ENCODE data around the gene LDLRAD4. TPM values are rescaled to one million over a fixed set of nuclear protein-coding genes. Genes with fewer than 3 reads are reported as not detected.

LDLRAD4 gene
- polyA plus RNA-seq, 3 donors from 2014 or later: 4.8 to 11.3 (median 9.6) TPM

DNA sequence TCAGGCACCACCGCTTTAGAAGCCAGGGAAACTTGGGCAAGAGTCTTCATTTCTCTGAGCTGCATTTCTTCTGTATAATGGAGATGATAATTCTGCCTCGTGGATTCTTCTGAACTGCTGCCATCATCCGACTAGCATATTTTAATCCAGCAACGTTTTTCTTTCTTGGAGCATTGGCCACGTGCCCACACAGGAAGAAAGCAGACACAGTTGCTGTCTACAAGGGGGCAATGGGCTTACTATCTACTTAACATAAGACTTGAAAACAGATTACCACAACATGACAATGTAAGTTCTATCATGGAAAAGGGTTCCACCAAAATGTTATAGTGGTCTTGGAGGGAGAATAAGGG is 331.3 kb downstream of the LDLRAD4 start:
- H3K4me1 Mint-ChIP-seq: no peaks in the 10 kb centered on the region
- peaks cover 0 to 10% (median 4%) of the 10 kb centered on the region in 3 donors for H3K36me3 Mint-ChIP-seq
- H3K9me3 Mint-ChIP-seq: no peaks in the 10 kb centered on the region
- no peak overlapping the region for H3K27ac Mint-ChIP-seq
- no peak overlapping the region for H3K4me3 Mint-ChIP-seq
- no peaks in the 10 kb centered on the region for H3K27me3 Mint-ChIP-seq (ENCODE audit: low read depth in 3 of 3)
- DNase-seq: no peak

- Mint-ChIP-seq H3K27ac (no peak overlapping the region), H3K4me3 (no peak overlapping the region), H3K4me1 (no peaks in the 10 kb centered on the region), H3K36me3 (peaks cover 0 to 10% (median 4%) of the 10 kb centered on the region in 3 donors), H3K9me3 (no peaks in the 10 kb centered on the region), H3K27me3 (ENCODE audit: low read depth in 3 of 3) (no peaks in the 10 kb centered on the region)
- DNase-seq: no peak
These were observed 332.1 kb downstream of the LDLRAD4 start for GRCh38 chr18:13550418-13551304.

GRCh38 chr18:13551305-13551603 is 332.7 kb downstream of the LDLRAD4 start:
- Mint-ChIP-seq H3K36me3 (peaks cover 0 to 10% (median 4%) of the 10 kb centered on the region in 3 donors), H3K4me1 (no peaks in the 10 kb centered on the region), H3K4me3 (no peak overlapping the region), H3K27ac (no peak overlapping the region), H3K9me3 (no peaks in the 10 kb centered on the region), H3K27me3 (ENCODE audit: low read depth in 3 of 3) (no peaks in the 10 kb centered on the region)
- DNase-seq: no peak

DNA sequence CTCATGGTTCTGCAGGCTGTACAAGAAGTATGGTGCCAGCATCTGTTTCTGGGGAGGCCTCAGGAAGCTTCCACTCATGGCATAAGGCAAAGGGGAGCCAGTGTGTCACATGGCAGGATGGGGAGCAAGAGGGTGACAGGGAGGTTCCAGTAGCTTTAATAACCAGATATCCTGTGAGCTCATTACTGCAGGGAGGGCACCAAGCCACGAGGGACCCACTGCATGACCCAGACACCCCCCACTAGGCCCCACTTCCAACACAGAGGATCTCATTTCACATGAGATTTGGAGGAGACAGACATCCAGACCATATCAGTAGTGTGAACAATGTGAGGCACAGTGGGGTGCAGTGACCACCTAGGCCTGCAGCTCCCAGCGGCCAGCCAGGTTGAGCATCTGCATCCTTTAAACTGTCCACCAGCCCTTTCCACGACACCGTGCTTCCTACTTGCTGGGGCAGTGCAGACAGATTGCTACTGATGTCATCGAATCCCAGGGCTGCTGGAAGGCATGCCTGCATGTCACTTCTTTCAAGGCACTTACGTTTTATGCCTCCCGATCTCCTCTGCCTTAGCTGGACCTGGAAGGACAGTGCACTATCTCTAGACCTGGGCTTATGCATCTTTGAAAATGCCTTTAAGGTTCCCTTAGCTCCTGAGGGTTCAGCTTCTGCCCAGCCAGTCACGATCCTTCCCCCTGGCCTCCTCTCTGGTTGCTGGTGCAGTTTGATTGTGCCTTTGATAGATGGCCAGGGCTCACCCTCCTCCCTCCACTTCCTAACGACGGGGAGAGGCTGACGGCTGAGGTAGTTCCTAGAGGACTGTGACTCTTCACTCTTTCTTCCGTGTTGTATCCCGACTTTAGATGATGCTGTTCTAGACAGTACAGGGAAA is 333.5 kb downstream of the LDLRAD4 start:
- no peaks in the 10 kb centered on the region for H3K4me1 Mint-ChIP-seq
- H3K9me3 Mint-ChIP-seq: no peaks in the 10 kb centered on the region
- H3K27ac Mint-ChIP-seq: no peak overlapping the region
- DNase-seq: no peak
- H3K27me3 Mint-ChIP-seq (ENCODE audit: low read depth in 3 of 3): no peaks in the 10 kb centered on the region
- no peak overlapping the region for H3K4me3 Mint-ChIP-seq
- peaks cover 0 to 7% (median 4%) of the 10 kb centered on the region in 3 donors for H3K36me3 Mint-ChIP-seq

DNA sequence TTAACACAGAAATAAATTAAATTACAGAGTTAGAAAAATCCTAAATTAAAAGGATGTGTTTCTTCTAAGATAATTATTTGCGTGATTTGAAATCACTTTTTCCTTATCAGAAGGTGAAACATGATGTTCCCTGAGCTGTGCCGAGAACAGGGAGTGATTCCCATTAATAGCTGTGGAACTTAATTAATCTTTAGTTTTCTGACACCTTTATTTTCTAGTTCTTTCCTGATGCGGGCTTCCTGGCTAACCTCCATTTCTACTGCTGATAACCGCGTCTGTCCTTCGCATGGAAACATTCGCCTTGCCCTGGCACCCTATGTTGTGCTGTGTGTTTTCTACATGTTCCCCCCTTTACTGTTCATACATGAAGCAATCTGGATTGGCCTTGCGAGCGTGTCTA is 334.9 kb downstream of the LDLRAD4 start:
- Mint-ChIP-seq H3K9me3 (no peaks in the 10 kb centered on the region), H3K36me3 (peaks cover 0 to 7% (median 4%) of the 10 kb centered on the region in 3 donors), H3K4me1 (peaks cover 0 to 4% of the 10 kb centered on the region in 2 donors), H3K27ac (no peak overlapping the region), H3K4me3 (no peak overlapping the region), H3K27me3 (ENCODE audit: low read depth in 3 of 3) (no peaks in the 10 kb centered on the region)
- DNase-seq: no peak

GRCh38 chr18:13555192-13555591 is 336.6 kb downstream of the LDLRAD4 start:
- Mint-ChIP-seq H3K27me3 (ENCODE audit: low read depth in 3 of 3) (no peaks in the 10 kb centered on the region), H3K4me3 (no peak overlapping the region), H3K4me1 (peaks cover 0 to 4% of the 10 kb centered on the region in 2 donors), H3K9me3 (no peaks in the 10 kb centered on the region), H3K36me3 (peaks cover 0 to 4% (median 1%) of the 10 kb centered on the region in 3 donors), H3K27ac (no peak overlapping the region)
- DNase-seq: no peak

- Mint-ChIP-seq H3K4me1 (peaks cover 0 to 4% of the 10 kb centered on the region in 2 donors), H3K9me3 (no peaks in the 10 kb centered on the region), H3K27ac (no peak overlapping the region), H3K36me3 (peaks cover 0 to 4% (median 0%) of the 10 kb centered on the region in 3 donors), H3K4me3 (no peak overlapping the region), H3K27me3 (ENCODE audit: low read depth in 3 of 3) (no peaks in the 10 kb centered on the region)
- no peak for DNase-seq
These were observed 337.3 kb downstream of the LDLRAD4 start for GRCh38 chr18:13555865-13556264.

GRCh38 chr18:13556502-13556901 is 337.9 kb downstream of the LDLRAD4 start:
- no peaks in the 10 kb centered on the region for H3K27me3 Mint-ChIP-seq (ENCODE audit: low read depth in 3 of 3)
- no peaks in the 10 kb centered on the region for H3K9me3 Mint-ChIP-seq
- no peak overlapping the region for H3K27ac Mint-ChIP-seq
- H3K4me3 Mint-ChIP-seq: no peak overlapping the region
- DNase-seq: no peak
- peaks cover 3 to 7% (median 3%) of the 10 kb centered on the region in 3 donors for H3K36me3 Mint-ChIP-seq
- peaks cover 0 to 4% of the 10 kb centered on the region in 2 donors for H3K4me1 Mint-ChIP-seq

DNA sequence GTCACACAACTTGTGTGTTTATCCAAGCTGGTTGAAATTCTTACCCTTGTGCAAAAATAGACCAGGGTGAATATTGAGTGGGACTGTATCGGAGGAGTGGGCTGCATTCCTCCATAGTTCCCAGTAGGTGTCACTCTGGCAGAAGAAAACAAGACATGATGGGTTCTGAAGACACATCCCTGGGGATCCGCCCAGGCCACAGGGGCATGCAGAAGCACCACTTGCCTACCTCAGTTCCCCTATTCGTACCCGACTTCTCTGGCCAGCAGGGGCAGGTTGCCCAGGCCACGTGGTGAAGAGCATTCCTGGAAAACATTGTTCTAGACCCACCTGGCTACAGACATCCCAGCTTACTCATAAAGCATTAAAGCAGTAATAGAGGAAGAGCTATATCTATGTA is 339.6 kb downstream of the LDLRAD4 start:
- no peaks in the 10 kb centered on the region for H3K9me3 Mint-ChIP-seq
- no peak overlapping the region for H3K27ac Mint-ChIP-seq
- H3K4me3 Mint-ChIP-seq: no peak overlapping the region
- peaks cover 3 to 7% (median 4%) of the 10 kb centered on the region in 3 donors for H3K36me3 Mint-ChIP-seq
- no peaks in the 10 kb centered on the region for H3K27me3 Mint-ChIP-seq (ENCODE audit: low read depth in 3 of 3)
- DNase-seq: peak in 1 of 3 donors; percentile 11
- peaks cover 6 to 14% of the 10 kb centered on the region in 2 donors for H3K4me1 Mint-ChIP-seq

DNA sequence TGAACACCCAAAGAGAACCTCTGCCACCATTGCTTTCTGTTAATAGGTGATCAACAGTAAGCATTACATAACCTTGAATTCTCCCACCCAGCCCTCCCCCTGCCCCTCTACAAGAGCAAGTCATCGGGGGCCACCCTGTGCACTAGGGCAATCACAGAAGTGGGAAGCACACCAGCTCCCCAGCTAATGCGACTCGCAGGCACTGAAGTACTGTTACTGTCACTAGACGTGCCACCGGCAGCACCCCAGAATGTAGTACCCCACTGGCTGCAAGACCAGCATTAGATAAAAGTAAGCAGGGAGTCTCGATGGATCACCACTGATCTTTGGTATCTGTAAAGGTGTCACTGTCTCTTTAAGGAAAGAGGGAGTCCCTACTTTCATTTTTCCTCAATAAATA is 340.2 kb downstream of the LDLRAD4 start:
- no peak for DNase-seq
- peaks cover 3 to 5% (median 4%) of the 10 kb centered on the region in 3 donors for H3K36me3 Mint-ChIP-seq
- no peak overlapping the region for H3K27ac Mint-ChIP-seq
- H3K4me3 Mint-ChIP-seq: no peak overlapping the region
- peaks cover 9 to 17% of the 10 kb centered on the region in 2 donors for H3K4me1 Mint-ChIP-seq
- no peaks in the 10 kb centered on the region for H3K27me3 Mint-ChIP-seq (ENCODE audit: low read depth in 3 of 3)
- no peaks in the 10 kb centered on the region for H3K9me3 Mint-ChIP-seq

DNA sequence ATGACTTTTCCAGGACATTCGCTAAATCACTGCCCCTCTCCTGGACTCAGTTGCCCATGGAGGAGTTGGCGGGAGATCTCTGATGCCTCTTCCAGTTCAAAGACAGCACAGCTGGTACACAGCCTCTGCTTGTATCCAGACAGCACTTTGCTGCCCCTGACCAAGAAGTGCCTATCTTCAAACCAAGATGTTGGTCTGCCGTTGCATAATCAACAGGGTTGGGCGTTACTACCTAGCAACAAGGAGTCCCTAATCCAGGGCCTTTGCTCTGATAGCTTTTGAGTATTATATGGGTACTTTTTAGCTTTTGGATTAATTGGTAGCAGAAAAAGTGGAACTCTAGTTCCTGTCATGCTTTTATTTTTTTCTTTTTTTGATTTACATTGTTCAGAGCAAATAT is 341.2 kb downstream of the LDLRAD4 start:
- H3K4me3 Mint-ChIP-seq: no peak overlapping the region
- no peak for DNase-seq
- H3K9me3 Mint-ChIP-seq: no peaks in the 10 kb centered on the region
- peaks cover 9 to 20% of the 10 kb centered on the region in 2 donors for H3K4me1 Mint-ChIP-seq
- no peaks in the 10 kb centered on the region for H3K27me3 Mint-ChIP-seq (ENCODE audit: low read depth in 3 of 3)
- H3K36me3 Mint-ChIP-seq: peaks cover 3 to 4% (median 3%) of the 10 kb centered on the region in 3 donors
- no peak overlapping the region for H3K27ac Mint-ChIP-seq

DNA sequence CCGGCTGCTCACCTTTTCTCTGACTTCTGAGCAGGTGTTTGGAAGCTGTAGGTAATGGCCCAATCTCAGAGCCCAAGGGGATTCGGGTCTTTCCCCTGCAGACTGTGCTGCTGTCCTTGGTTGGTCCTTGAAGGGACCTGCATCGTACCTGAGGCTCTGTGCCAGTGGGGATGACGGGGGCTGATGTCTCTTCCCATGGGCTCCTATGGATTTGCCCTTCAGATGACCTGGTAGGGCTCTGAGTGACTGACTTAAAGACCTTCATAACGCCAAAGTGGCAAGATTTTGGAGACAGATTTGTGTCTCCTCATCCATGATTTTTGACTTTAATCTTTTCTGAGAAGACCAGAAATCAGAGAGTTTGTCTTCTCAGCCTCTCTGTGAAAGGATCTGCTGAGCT is 341.7 kb downstream of the LDLRAD4 start:
- H3K9me3 Mint-ChIP-seq: no peaks in the 10 kb centered on the region
- DNase-seq: no peak
- peaks cover 9 to 21% of the 10 kb centered on the region in 2 donors for H3K4me1 Mint-ChIP-seq
- H3K27me3 Mint-ChIP-seq (ENCODE audit: low read depth in 3 of 3): no peaks in the 10 kb centered on the region
- H3K4me3 Mint-ChIP-seq: no peak overlapping the region
- peak overlapping the region in 1 of 6 donors; percentile 22 for H3K27ac Mint-ChIP-seq
- H3K36me3 Mint-ChIP-seq: peaks cover 3 to 4% (median 3%) of the 10 kb centered on the region in 3 donors

GRCh38 chr18:13562494-13563029 is 344.0 kb downstream of the LDLRAD4 start:
- Mint-ChIP-seq H3K36me3 (peaks cover 3 to 4% (median 3%) of the 10 kb centered on the region in 3 donors), H3K4me1 (peaks cover 12 to 28% of the 10 kb centered on the region in 2 donors), H3K4me3 (no peak overlapping the region), H3K27me3 (ENCODE audit: low read depth in 3 of 3) (no peaks in the 10 kb centered on the region), H3K27ac (no peak overlapping the region), H3K9me3 (no peaks in the 10 kb centered on the region)
- no peak for DNase-seq

DNA sequence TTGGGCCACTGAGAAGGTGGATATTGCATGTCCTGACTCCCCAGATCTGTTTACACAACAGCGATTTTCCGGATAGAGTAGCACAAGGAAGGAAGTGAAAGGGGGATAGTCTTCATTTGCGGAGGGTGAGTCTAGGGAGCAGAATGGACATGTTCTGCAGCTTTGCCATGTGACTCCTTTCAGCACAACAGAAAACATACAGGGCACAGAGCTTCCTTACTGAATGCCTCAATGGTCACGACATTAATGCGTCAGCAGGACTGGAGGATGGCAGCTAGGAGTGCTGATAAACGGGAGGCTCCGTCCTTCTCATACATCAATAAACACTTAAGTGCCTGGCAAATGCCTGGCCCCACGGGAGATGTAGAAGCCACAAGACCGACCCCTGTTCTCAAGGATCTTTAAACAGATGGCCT is 344.8 kb downstream of the LDLRAD4 start:
- Mint-ChIP-seq H3K4me3 (no peak overlapping the region), H3K4me1 (peaks cover 12 to 23% of the 10 kb centered on the region in 2 donors), H3K27ac (no peak overlapping the region), H3K27me3 (ENCODE audit: low read depth in 3 of 3) (no peaks in the 10 kb centered on the region), H3K9me3 (no peaks in the 10 kb centered on the region), H3K36me3 (peaks cover 3 to 4% (median 3%) of the 10 kb centered on the region in 3 donors)
- no peak for DNase-seq

All from immature natural killer cell (primary cell).